Gastroesophageal sphincter (tissue), 4 donors: Measurements from ENCODE around the gene HERC2. TPM values are rescaled to one million over a fixed set of nuclear protein-coding genes. Genes with fewer than 3 reads are reported as not detected.
"Not testable (repeated sequence)": the region's sequence is repeated elsewhere in the genome, so short reads cannot be mapped to it uniquely, and the experiment has no call there.

Experiments
- ATAC-seq: fragments of 150-250 bp; one replicate; pipeline ENCODE4 v1.9.1; 2016; ENCODE audit warnings: mild to moderate bottlenecking, moderate library complexity
- H3K27ac ChIP-seq, 4 donors: fragments of 200-600 bp; sonication (generic) in 3 of 4; 1 replicate in 3 of 4; 2 replicates in 1 of 4; pipeline ENCODE4 v1.5.1; 2016 to 2019
- H3K27me3 ChIP-seq: fragments of 200-600 bp; sonication (generic); one replicate; pipeline ENCODE4 v1.5.1; 2019
- H3K36me3 ChIP-seq, 2 donors: fragments of 200-600 bp; sonication (generic); one replicate each; pipeline ENCODE4 v1.5.1; 2019; ENCODE audit warnings: control low read depth in 1 of 2
- H3K4me1 ChIP-seq, 3 donors: fragments of 200-600 bp; sonication (generic); 1 replicate in 2 of 3; 2 replicates in 1 of 3; pipeline ENCODE4 v1.5.1; 2016 to 2019; ENCODE audit warnings: control low read depth in 2 of 3
- H3K4me3 ChIP-seq, 2 donors: fragments of 200-600 bp; sonication (generic); one replicate each; pipeline ENCODE4 v1.5.1; 2019; ENCODE audit warnings: mild to moderate bottlenecking in 1 of 2, moderate library complexity in 1 of 2
- H3K9me3 ChIP-seq, 3 donors: fragments of 200-600 bp; sonication (generic); one replicate each; pipeline ENCODE4 v1.5.1; 2017 to 2019; ENCODE audit warnings: control low read depth in 2 of 3
- CTCF ChIP-seq, 4 experiments: fragments of 200-600 bp in 2 of 4; fragments of 450-650 bp in 2 of 4; sonication (generic) in 1 of 4; IDR thresholded peaks; one replicate each; pipeline ENCODE4 v1.5.1; 2017 to 2019; ENCODE audit warnings: antibody characterized with exemption in 4 of 4, mild to moderate bottlenecking in 2 of 4, moderate library complexity in 2 of 4
- EP300 ChIP-seq: sonication (generic); formaldehyde crosslinking; IDR thresholded peaks from one replicate; pipeline ENCODE4 v1.6.1; 2017; ENCODE audit warnings: antibody characterized with exemption, mild to moderate bottlenecking
- POLR2A ChIP-seq, 2 donors: fragments of 450-650 bp; IDR thresholded peaks; one replicate each; pipeline ENCODE4 v1.6.1; 2017; ENCODE audit warnings: antibody characterized with exemption in 2 of 2, mild to moderate bottlenecking in 2 of 2, moderate library complexity in 1 of 2
- POLR2AphosphoS5 ChIP-seq: sonication (generic); formaldehyde crosslinking; IDR thresholded peaks from one replicate; pipeline ENCODE4 v1.6.1; 2017; ENCODE audit warnings: antibody characterized with exemption
- WGBS, 2 donors: methylation state at CpG; one replicate each; pipeline ENCODE4 v1.1.5; 2018; ENCODE audit warnings: low coverage in 1 of 2; 5-methylcytosine and 5-hydroxymethylcytosine counted together
- total RNA-seq, 4 donors: library from RNA; depleted of rRNA; stranded (reverse); fragments of >200 nt; gene quantifications; one replicate each; pipeline ENCODE4 v1.1.0, GENCODE V29; 2016

HERC2 gene
- total RNA-seq, 4 donors from 2014 or later = 38.6 to 94.6 (median 56.1) TPM

- TF ChIP-seq EP300 (no peak), POLR2A (IDR thresholded peaks at IDR 0.05) (no peak), CTCF (IDR thresholded peaks at IDR 0.05) (no peak), POLR2AphosphoS5 (no peak)
- Histone ChIP-seq H3K9me3 (no peaks in the 10 kb centered on the region), H3K27ac (no peak overlapping the region), H3K4me1 (no peaks in the 10 kb centered on the region), H3K36me3 (peaks cover 0 to 74% of the 10 kb centered on the region in 2 donors), H3K4me3 (no peak overlapping the region), H3K27me3 (no peaks in the 10 kb centered on the region)
- 97% methylated on average over 18 of the region's 18 CpGs; no CpG with 5 or more reads in 1 of the 2 donors for WGBS, 2 donors
- ATAC-seq = no peak
These were observed 93.9 kb downstream of the HERC2 start for GRCh38 chr15:28228096-28228495.

- H3K27me3 ChIP-seq, H3K4me3 ChIP-seq, H3K9me3 ChIP-seq, H3K4me1 ChIP-seq, H3K27ac ChIP-seq, ATAC-seq: not testable (repeated sequence)
- H3K36me3 ChIP-seq = peaks cover 0 to 72% of the 10 kb centered on the region in 2 donors
- WGBS, 2 donors = 31% methylated on average over 1 of the region's 1 CpG; no CpG with 5 or more reads in 1 of the 2 donors
- peak in 2 of 4 experiments; percentile 6 to 29 for TF ChIP-seq CTCF (IDR thresholded peaks at IDR 0.05)
These were observed 94.7 kb downstream of the HERC2 start for GRCh38 chr15:28227303-28227702.

- H3K9me3 ChIP-seq, H3K4me1 ChIP-seq, H3K4me3 ChIP-seq, H3K27ac ChIP-seq, H3K27me3 ChIP-seq, ATAC-seq: not testable (repeated sequence)
- peaks cover 0 to 81% of the 10 kb centered on the region in 2 donors for H3K36me3 ChIP-seq
- 80 to 88% methylated on average over 3 to 4 of the region's 7 CpGs for WGBS, 2 donors
These were observed 99.4 kb downstream of the HERC2 start for GRCh38 chr15:28222612-28223011.

GRCh38 chr15:28221696-28222095 is 100.3 kb downstream of the HERC2 start:
- H3K9me3 ChIP-seq = not testable (repeated sequence)

GRCh38 chr15:28219116-28219515 is 102.9 kb downstream of the HERC2 start:
- peaks cover 0 to 76% of the 10 kb centered on the region in 2 donors for H3K36me3 ChIP-seq
- H3K27me3 ChIP-seq = no peaks in the 10 kb centered on the region
- no peak for TF ChIP-seq POLR2AphosphoS5
- TF ChIP-seq POLR2A (IDR thresholded peaks at IDR 0.05) = no peak
- no peak for TF ChIP-seq CTCF (IDR thresholded peaks at IDR 0.05)
- TF ChIP-seq EP300 = no peak
- no peaks in the 10 kb centered on the region for H3K9me3 ChIP-seq
- WGBS, 2 donors = 90 to 94% methylated on average over 3 to 6 of the region's 10 CpGs
- ATAC-seq = no peak
- H3K4me3 ChIP-seq = no peak overlapping the region
- H3K27ac ChIP-seq = no peak overlapping the region
- no peaks in the 10 kb centered on the region for H3K4me1 ChIP-seq

More at GRCh38 chr15:28221696-28222095, 100.3 kb downstream of the HERC2 start:
- not testable (repeated sequence) for H3K4me1 ChIP-seq, H3K27ac ChIP-seq, ATAC-seq, H3K4me3 ChIP-seq, H3K27me3 ChIP-seq
- no CpG with 5 or more reads among the region's 4 CpGs for WGBS, 2 donors
- peaks cover 0 to 81% of the 10 kb centered on the region in 2 donors for H3K36me3 ChIP-seq

GRCh38 chr15:28216946-28217546 is 104.9 kb downstream of the HERC2 start:
- not testable (repeated sequence) for H3K27ac ChIP-seq, H3K27me3 ChIP-seq, ATAC-seq, H3K4me1 ChIP-seq, H3K4me3 ChIP-seq, H3K9me3 ChIP-seq
- WGBS, 2 donors = 94 to 95% methylated on average over 14 of the region's 14 CpGs
- H3K36me3 ChIP-seq = peaks cover 0 to 81% of the 10 kb centered on the region in 2 donors

GRCh38 chr15:28215521-28215920 is 106.5 kb downstream of the HERC2 start:
- peaks cover 0 to 82% of the 10 kb centered on the region in 2 donors for H3K36me3 ChIP-seq
- ATAC-seq, H3K9me3 ChIP-seq, H3K27ac ChIP-seq, H3K27me3 ChIP-seq, H3K4me3 ChIP-seq, H3K4me1 ChIP-seq: not testable (repeated sequence)
- WGBS, 2 donors = 93 to 95% methylated on average over 6 to 8 of the region's 14 CpGs

- not testable (repeated sequence) for ATAC-seq, H3K9me3 ChIP-seq, H3K4me3 ChIP-seq, H3K27me3 ChIP-seq, H3K4me1 ChIP-seq, H3K27ac ChIP-seq
- peaks cover 0 to 82% of the 10 kb centered on the region in 2 donors for H3K36me3 ChIP-seq
- 85 to 96% methylated on average over 5 to 12 of the region's 39 CpGs for WGBS, 2 donors
These were observed 107.8 kb downstream of the HERC2 start for GRCh38 chr15:28214006-28214790.

- peaks cover 0 to 79% of the 10 kb centered on the region in 2 donors for H3K36me3 ChIP-seq
- H3K4me1 ChIP-seq, H3K27me3 ChIP-seq, H3K9me3 ChIP-seq, H3K27ac ChIP-seq, H3K4me3 ChIP-seq, ATAC-seq: not testable (repeated sequence)
- WGBS, 2 donors = 87% methylated on average over 4 of the region's 8 CpGs; no CpG with 5 or more reads in 1 of the 2 donors
These were observed 108.6 kb downstream of the HERC2 start for GRCh38 chr15:28213393-28213792.
